DOHH2 (cell line): ENCODE measurements around the gene BANP.
"Not testable (repeated sequence)": the region's sequence is repeated elsewhere in the genome, so short reads cannot be mapped to it uniquely, and the experiment has no call there.

Experiments
- H3F3A ChIP-seq: fragments of 200-600 bp; sonication (generic), shearing (Covaris generic); 2 replicates; pipeline ENCODE4 v1.6.0; 2016; ENCODE audit warnings: antibody characterized with exemption, mild to moderate bottlenecking; ENCODE audit not compliant: control insufficient read depth, insufficient read depth
- H3K27ac ChIP-seq: fragments of 200-600 bp; sonication (generic); 2 replicates; pipeline ENCODE4 v1.5.1; 2014; ENCODE audit warnings: low read depth, mild to moderate bottlenecking, low read length, moderate library complexity
- H3K27me3 ChIP-seq: fragments of 200-600 bp; sonication (generic); 2 replicates; pipeline ENCODE4 v1.6.1; 2014; ENCODE audit warnings: mild to moderate bottlenecking, low read length, mixed read lengths; ENCODE audit not compliant: control insufficient read depth
- H3K36me3 ChIP-seq: fragments of 200-600 bp; sonication (generic); 2 replicates; pipeline ENCODE4 v1.6.1; 2014; ENCODE audit warnings: mild to moderate bottlenecking, low read length, moderate library complexity, mixed read lengths; ENCODE audit not compliant: control insufficient read depth
- H3K4me1 ChIP-seq: fragments of 200-600 bp; sonication (generic); 2 replicates; pipeline ENCODE4 v1.6.1; 2014; ENCODE audit warnings: mild to moderate bottlenecking, low read length, mixed read lengths; ENCODE audit not compliant: control insufficient read depth
- H3K4me2 ChIP-seq: fragments of 200-600 bp; sonication (generic); 2 replicates; pipeline ENCODE4 v1.6.0; 2014; ENCODE audit warnings: mild to moderate bottlenecking, low read length, moderate library complexity
- H3K4me3 ChIP-seq: fragments of 200-600 bp; sonication (generic); 2 replicates; pipeline ENCODE4 v1.5.1; 2014; ENCODE audit warnings: mild to moderate bottlenecking, low read length, mixed read lengths
- H3K79me2 ChIP-seq: fragments of 200-600 bp; sonication (generic); 2 replicates; pipeline ENCODE4 v1.6.1; 2014; ENCODE audit warnings: mild to moderate bottlenecking, low read length, mixed read lengths; ENCODE audit not compliant: control insufficient read depth
- H3K9me2 ChIP-seq: fragments of 200-600 bp; sonication (generic); replicated peaks from 2 replicates; pipeline ENCODE4 v1.6.1; 2014; ENCODE audit warnings: mild to moderate bottlenecking, low read length, mixed read lengths; ENCODE audit not compliant: control insufficient read depth
- H3K9me3 ChIP-seq: fragments of 200-600 bp; sonication (generic); 2 replicates; pipeline ENCODE4 v1.6.1; 2014; ENCODE audit warnings: antibody characterized with exemption, low read length, mixed read lengths; ENCODE audit not compliant: control insufficient read depth, insufficient read depth
- H4K20me1 ChIP-seq: fragments of 200-600 bp; sonication (generic); 2 replicates; pipeline ENCODE4 v1.6.0; 2014; ENCODE audit warnings: low read depth, mild to moderate bottlenecking, antibody characterized with exemption, low read length, moderate library complexity; ENCODE audit not compliant: control insufficient read depth, insufficient read depth
- EZH2phosphoT487 ChIP-seq: fragments of 200-600 bp; sonication (generic); IDR thresholded peaks from 2 replicates; pipeline ENCODE4 v1.6.1; 2017; ENCODE audit warnings: borderline replicate concordance, mild to moderate bottlenecking, antibody characterized with exemption, low read length, moderate library complexity, mixed read lengths
- TF ChIP-seq, protein P1 (sequence below): fragments of 200-600 bp; sonication (generic); IDR thresholded peaks from one replicate; pipeline ENCODE4 v1.5.1; 2014; ENCODE audit warnings: antibody characterized with exemption, mild to moderate bottlenecking, low read depth, low read length; ENCODE audit not compliant: poor library complexity, severe bottlenecking

The BANP gene

DNA sequence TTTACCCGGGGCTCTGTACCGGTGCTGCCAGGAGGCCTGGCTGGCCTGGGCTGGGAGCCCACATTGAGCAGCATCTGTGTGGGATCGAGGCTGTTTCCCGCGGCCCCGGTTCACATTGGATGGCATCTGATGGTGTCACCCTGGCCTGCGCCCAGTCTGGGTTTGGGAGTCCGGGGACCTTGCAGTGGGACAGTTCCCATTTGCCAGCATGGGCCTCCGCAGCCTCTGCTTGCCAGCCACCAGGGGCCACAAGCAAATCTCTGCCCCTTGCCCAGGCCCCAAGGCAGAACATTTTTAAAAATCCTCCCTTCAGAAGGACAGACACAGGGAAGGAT lies 64.5 kb downstream of the BANP start:
- H3K27ac ChIP-seq = no peak overlapping the region
- H3K4me1 ChIP-seq = no peaks in the 10 kb centered on the region
- TF ChIP-seq, protein P1, sequence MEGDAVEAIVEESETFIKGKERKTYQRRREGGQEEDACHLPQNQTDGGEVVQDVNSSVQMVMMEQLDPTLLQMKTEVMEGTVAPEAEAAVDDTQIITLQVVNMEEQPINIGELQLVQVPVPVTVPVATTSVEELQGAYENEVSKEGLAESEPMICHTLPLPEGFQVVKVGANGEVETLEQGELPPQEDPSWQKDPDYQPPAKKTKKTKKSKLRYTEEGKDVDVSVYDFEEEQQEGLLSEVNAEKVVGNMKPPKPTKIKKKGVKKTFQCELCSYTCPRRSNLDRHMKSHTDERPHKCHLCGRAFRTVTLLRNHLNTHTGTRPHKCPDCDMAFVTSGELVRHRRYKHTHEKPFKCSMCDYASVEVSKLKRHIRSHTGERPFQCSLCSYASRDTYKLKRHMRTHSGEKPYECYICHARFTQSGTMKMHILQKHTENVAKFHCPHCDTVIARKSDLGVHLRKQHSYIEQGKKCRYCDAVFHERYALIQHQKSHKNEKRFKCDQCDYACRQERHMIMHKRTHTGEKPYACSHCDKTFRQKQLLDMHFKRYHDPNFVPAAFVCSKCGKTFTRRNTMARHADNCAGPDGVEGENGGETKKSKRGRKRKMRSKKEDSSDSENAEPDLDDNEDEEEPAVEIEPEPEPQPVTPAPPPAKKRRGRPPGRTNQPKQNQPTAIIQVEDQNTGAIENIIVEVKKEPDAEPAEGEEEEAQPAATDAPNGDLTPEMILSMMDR = no peak
- TF ChIP-seq EZH2phosphoT487 = no peak
- H3F3A ChIP-seq = no peaks in the 10 kb centered on the region
- no peak overlapping the region for H3K4me2 ChIP-seq
- no peaks in the 10 kb centered on the region for H3K9me3 ChIP-seq
- H3K36me3 ChIP-seq = peaks cover 14% of the 10 kb centered on the region
- no peaks in the 10 kb centered on the region for H4K20me1 ChIP-seq
- H3K27me3 ChIP-seq = no peaks in the 10 kb centered on the region
- no peak overlapping the region for H3K4me3 ChIP-seq
- H3K79me2 ChIP-seq = no peaks in the 10 kb centered on the region; the same call in 1 of the 2 replicates
- H3K9me2 ChIP-seq = no peaks in the 10 kb centered on the region

DNA sequence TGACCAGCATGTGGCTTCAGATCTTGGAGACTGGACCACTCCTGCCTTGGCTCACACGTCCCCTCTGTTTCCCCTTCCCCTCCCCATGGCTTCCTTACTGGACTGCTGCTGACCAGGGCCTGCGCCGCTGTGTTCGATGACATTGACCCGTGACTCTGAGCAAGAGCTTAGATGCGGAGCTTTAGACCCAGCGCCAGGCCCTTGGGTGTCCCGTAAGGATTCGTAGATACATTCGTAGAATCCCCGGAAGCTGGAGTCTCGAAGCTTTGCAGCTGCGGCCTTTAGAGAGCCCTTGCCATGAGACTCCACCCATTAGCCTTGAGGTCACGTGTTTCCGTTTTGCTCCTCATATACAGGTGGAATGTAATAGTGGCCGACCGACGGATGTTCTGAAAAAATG lies 65.2 kb downstream of the BANP start:
- not testable (repeated sequence) for H3K27me3 ChIP-seq, H3K79me2 ChIP-seq, H3K4me3 ChIP-seq, H3K4me1 ChIP-seq, H3K27ac ChIP-seq, H4K20me1 ChIP-seq, H3K4me2 ChIP-seq, H3F3A ChIP-seq, H3K9me2 ChIP-seq, H3K9me3 ChIP-seq
- peaks cover 11% of the 10 kb centered on the region for H3K36me3 ChIP-seq

DNA sequence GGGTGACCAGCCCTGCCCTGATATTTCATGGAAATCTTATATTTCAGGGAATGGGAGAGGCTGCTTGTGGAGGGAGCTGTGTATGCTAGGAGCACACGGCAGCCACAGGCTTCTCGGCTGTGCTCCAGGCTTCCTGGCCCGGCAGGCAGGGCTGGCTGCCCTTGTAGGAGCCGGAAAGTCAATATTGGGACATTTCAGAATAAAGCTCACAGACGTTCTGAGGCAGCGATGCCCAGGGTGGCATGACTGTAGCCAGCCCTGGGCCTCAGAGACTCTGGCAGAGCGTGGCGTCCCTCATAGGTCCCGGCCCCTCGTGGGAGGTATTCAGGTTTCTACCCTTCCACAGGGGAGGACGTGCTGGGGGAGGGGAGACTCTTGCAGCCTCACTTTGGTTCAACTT lies 65.7 kb downstream of the BANP start:
- H3K27ac ChIP-seq = no peak overlapping the region
- H3K9me2 ChIP-seq = no peaks in the 10 kb centered on the region
- TF ChIP-seq EZH2phosphoT487 = no peak
- TF ChIP-seq, protein P1 = no peak
- H3K4me1 ChIP-seq = no peaks in the 10 kb centered on the region
- no peaks in the 10 kb centered on the region for H3K79me2 ChIP-seq
- H3K4me3 ChIP-seq = no peak overlapping the region
- no peaks in the 10 kb centered on the region for H3K9me3 ChIP-seq
- H3K4me2 ChIP-seq = no peak overlapping the region
- H3K27me3 ChIP-seq = no peaks in the 10 kb centered on the region
- H4K20me1 ChIP-seq = no peaks in the 10 kb centered on the region
- H3F3A ChIP-seq = no peaks in the 10 kb centered on the region
- peaks cover 11% of the 10 kb centered on the region for H3K36me3 ChIP-seq

DNA sequence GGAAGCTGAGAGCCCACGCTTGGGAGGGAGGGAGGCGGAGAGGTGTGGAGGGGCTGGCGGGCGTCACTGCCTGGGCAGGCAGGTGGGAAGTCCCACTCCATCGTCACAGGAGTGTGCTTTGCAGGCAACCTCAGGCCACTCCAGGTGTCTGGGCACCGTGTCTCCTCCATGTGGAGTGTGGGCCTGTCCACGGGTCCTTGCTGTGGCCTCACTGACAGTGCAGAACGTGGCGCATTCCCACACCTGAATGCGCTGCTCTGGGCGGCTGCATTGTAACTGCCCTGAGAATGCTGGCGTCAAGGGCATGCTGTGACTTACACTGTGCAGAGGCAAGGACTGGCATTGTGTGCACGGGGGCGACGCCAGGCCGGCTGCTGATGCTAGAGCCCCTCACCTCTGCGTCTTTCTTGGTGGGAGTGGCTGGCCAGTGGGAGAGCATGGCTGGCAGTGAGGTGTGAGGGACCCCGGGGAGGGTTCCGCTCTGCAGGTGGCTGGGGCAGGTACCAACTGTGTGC lies 66.4 kb downstream of the BANP start:
- H3K36me3 ChIP-seq = peaks cover 11% of the 10 kb centered on the region
- no peak overlapping the region for H3K27ac ChIP-seq
- H3K9me3 ChIP-seq = no peaks in the 10 kb centered on the region
- no peaks in the 10 kb centered on the region for H3K9me2 ChIP-seq
- no peak overlapping the region for H3K4me2 ChIP-seq
- H3K4me3 ChIP-seq = no peak overlapping the region
- no peaks in the 10 kb centered on the region for H4K20me1 ChIP-seq
- TF ChIP-seq, protein P1 = no peak
- TF ChIP-seq EZH2phosphoT487 = no peak
- H3F3A ChIP-seq = no peaks in the 10 kb centered on the region
- no peaks in the 10 kb centered on the region for H3K79me2 ChIP-seq
- H3K4me1 ChIP-seq = no peaks in the 10 kb centered on the region
- no peaks in the 10 kb centered on the region for H3K27me3 ChIP-seq

DNA sequence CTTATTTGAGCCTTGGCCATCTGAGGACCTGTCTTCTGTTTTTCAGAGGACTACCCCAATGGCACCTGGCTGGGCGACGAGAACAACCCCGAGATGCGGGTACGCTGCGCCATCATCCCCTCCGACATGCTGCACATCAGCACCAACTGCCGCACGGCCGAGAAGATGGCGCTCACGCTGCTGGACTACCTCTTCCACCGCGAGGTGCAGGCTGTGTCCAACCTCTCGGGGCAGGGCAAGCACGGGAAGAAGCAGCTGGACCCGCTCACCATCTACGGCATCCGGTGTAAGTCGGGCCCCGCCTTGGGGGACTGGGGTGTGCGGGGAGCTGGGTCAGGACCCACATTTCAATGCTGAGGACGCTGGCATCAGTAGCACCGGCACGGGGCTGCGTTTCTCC lies 67.1 kb downstream of the BANP start:
- H3K36me3 ChIP-seq = not testable (repeated sequence)

DNA sequence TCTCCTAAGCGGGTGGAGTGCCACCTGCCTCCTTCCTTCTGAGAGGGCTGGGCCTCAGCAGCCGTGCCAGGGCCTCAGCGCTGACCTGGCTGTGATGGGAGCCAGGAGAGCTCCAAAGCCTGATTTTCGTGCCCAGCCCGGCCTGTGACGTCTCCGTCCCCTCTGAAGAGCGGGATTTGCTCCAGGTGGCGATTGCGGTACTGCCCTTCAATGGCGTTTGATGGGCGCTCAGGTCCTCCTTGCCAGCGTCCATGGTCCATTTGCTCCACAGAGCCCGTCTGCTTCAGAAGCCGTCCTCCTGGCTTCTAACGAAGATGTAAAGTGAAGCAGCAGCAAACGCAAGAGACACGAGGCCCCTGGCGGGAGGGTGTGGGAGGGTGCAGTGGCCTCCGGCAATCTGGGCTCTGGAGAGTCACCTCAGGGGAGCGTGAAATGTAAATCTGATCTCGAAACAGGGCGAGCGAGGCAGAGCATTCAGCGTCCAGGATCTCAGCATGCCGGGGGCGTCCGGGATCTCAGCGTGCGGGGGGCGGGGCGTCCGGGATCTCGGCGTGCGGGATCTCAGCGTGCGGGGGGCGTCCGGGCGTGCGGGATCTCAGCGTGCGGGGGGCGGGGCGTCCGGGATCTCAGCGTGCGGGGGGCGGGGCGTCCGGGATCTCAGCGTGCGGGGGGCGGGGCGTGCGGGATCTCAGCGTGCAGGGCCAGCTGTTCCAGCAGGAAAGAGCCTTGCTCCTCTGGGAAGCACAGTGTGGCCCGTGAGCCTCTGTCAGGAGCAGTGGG lies 68.0 kb downstream of the BANP start:
- H3K9me2 ChIP-seq, H3K79me2 ChIP-seq, H3K4me1 ChIP-seq, H3K27ac ChIP-seq, H3K36me3 ChIP-seq, H4K20me1 ChIP-seq, H3K9me3 ChIP-seq, H3K27me3 ChIP-seq, H3F3A ChIP-seq, H3K4me2 ChIP-seq, H3K4me3 ChIP-seq: not testable (repeated sequence)

More for the DNA sequence above, 67.1 kb downstream of the BANP start:
- not testable (repeated sequence) for H3F3A ChIP-seq, H3K9me3 ChIP-seq, H3K27ac ChIP-seq, H3K9me2 ChIP-seq, H4K20me1 ChIP-seq, H3K27me3 ChIP-seq, H3K79me2 ChIP-seq, H3K4me3 ChIP-seq, H3K4me2 ChIP-seq, H3K4me1 ChIP-seq
